Hematopoietic multipotent progenitor cell (in vitro differentiated cells): Measurements from ENCODE around the gene DHX30. TPM values are rescaled to one million over a fixed set of nuclear protein-coding genes. Genes with fewer than 3 reads are reported as not detected.

ENCODE experiments used
- small RNA-seq: library from RNA; depleted of rRNA; stranded (forward); fragments of <200 nt; gene quantifications from one replicate; pipeline ENCODE3, GENCODE V24; 2012
- total RNA-seq: library from RNA; depleted of rRNA; stranded (reverse); fragments of >200 nt; gene quantifications from one replicate; pipeline ENCODE4 v1.2.3, GENCODE V29; 2012

The DHX30 gene
- total RNA-seq, 1 donor = 88.3 TPM

Small RNA genes lying within 50 kb of the gene (small RNA-seq; reads per million reads assigned to genes)
- 2.6 reads per million, percentile 75 among the genes with 10 or more reads in this experiment for gene MIR1226
- gene RF02271 = not detected

Other genes starting within 250 kb of the DHX30 start
- 0.54 TPM for gene CSPG5, start 224.3 kb upstream of the DHX30 start, total RNA-seq
- gene SMARCC1, start 21.2 kb upstream of the DHX30 start, total RNA-seq = 50.9 TPM
- gene MAP4, start 213.3 kb downstream of the DHX30 start, total RNA-seq = 23.7 TPM